Measurements from ENCODE around the gene PATL1. TPM values are rescaled to one million over a fixed set of nuclear protein-coding genes. Genes with fewer than 3 reads are reported as not detected.
"Not testable (repeated sequence)": the region's sequence is repeated elsewhere in the genome, so short reads cannot be mapped to it uniquely, and the experiment has no call there.

The PATL1 gene
- total RNA-seq, 4 donors from 2014 or later = 17.4 to 21.7 (median 18.5) TPM

DNA sequence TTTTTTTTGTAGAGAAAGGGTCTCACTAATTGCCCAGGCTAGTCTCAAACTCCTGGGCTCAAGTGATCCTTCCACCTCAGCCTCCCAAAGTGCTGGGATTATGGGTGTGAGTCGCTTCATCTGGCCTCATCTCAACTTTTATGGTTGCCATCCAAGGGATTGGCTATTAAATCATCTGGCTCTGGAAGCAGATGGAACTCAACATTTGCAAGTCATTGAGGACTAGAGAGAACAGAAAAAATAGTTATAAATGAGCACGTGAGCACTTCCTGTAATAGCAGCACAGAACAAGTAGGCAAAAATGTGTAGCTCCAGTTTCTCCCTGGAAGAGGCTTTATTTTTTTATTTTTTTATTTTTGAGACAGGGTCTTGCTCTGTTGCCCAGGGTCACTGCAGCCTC, 22.3 kb upstream of the PATL1 start:
- intact Hi-C loops (cut with DNase I; ENCODE audit: low total_unique reads) = loop anchor here (10.0 kb wide), 1 partner anchor 114 kb away; no protein-coding TSS in a partner anchor
- WGBS, 2 donors = 54 to 58% methylated on average over 2 of the region's 2 CpGs

DNA sequence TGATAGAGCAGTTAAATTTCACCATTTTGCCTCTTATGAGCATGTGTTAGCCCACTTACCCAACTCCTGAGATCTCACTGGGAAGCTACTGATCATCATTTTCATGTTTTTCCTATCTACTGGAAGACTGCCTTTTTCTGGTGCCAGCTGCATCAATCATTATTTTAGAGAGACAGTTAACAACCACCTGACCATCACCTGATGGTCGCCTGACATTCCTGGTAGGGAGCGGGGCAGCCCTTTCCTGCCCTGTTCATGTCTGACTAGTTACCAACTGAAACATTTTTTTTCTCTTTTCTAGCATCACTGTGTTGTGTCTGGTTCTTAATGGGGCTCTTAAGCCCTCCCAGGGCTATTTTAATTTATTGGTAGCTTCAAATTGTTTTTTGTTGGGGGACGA, 20.2 kb upstream of the PATL1 start:
- DNase-seq (ENCODE audit: low spot score in 2 of 2) = no peak
- TF ChIP-seq, protein P1, sequence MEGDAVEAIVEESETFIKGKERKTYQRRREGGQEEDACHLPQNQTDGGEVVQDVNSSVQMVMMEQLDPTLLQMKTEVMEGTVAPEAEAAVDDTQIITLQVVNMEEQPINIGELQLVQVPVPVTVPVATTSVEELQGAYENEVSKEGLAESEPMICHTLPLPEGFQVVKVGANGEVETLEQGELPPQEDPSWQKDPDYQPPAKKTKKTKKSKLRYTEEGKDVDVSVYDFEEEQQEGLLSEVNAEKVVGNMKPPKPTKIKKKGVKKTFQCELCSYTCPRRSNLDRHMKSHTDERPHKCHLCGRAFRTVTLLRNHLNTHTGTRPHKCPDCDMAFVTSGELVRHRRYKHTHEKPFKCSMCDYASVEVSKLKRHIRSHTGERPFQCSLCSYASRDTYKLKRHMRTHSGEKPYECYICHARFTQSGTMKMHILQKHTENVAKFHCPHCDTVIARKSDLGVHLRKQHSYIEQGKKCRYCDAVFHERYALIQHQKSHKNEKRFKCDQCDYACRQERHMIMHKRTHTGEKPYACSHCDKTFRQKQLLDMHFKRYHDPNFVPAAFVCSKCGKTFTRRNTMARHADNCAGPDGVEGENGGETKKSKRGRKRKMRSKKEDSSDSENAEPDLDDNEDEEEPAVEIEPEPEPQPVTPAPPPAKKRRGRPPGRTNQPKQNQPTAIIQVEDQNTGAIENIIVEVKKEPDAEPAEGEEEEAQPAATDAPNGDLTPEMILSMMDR (IDR thresholded peaks at IDR 0.05) = no peak
- TF ChIP-seq POLR2A (IDR thresholded peaks at IDR 0.05) = no peak
- H3K4me3 ChIP-seq (ENCODE audit: low read depth, poor library complexity, severe bottlenecking) = no peak overlapping the region
- intact Hi-C loops (cut with DNase I; ENCODE audit: low total_unique reads) = no loop called here
- WGBS, 2 donors = 59 to 60% methylated on average over 3 of the region's 3 CpGs

More for the DNA sequence above, 22.3 kb upstream of the PATL1 start:
- no peak overlapping the region for H3K4me3 ChIP-seq (ENCODE audit: low read depth, poor library complexity, severe bottlenecking)
- no peak for DNase-seq (ENCODE audit: low spot score in 2 of 2)
- TF ChIP-seq, protein P1 (IDR thresholded peaks at IDR 0.05) = no peak
- TF ChIP-seq POLR2A (IDR thresholded peaks at IDR 0.05) = no peak

DNA sequence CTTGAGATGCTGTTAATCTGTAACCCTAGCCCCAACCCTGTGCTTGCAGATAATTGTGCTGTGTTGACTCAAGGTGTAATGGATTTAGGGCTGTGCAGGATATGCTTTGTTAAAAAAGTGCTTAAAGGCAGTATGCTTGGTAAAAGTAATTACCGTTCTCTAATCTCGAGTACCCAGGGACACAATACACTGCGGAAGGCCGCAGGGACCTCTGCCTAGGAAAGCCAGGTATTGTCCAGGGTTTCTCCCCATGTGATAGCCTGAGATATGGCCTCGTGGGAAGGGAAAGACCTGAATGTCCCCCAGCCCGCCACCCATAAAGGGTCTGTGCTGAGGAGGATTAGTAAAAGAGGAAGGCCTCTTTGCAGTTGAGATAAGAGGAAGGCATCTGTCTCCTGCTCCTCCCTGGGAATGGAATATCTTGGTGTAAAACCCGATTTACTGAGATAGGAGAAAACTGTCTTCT, 12.5 kb upstream of the PATL1 start:
- 74 to 87% methylated on average over 7 of the region's 7 CpGs for WGBS, 2 donors
- H3K4me3 ChIP-seq (ENCODE audit: low read depth, poor library complexity, severe bottlenecking); DNase-seq (ENCODE audit: low spot score in 2 of 2); intact Hi-C loops (cut with DNase I; ENCODE audit: low total_unique reads): not testable (repeated sequence)

DNA sequence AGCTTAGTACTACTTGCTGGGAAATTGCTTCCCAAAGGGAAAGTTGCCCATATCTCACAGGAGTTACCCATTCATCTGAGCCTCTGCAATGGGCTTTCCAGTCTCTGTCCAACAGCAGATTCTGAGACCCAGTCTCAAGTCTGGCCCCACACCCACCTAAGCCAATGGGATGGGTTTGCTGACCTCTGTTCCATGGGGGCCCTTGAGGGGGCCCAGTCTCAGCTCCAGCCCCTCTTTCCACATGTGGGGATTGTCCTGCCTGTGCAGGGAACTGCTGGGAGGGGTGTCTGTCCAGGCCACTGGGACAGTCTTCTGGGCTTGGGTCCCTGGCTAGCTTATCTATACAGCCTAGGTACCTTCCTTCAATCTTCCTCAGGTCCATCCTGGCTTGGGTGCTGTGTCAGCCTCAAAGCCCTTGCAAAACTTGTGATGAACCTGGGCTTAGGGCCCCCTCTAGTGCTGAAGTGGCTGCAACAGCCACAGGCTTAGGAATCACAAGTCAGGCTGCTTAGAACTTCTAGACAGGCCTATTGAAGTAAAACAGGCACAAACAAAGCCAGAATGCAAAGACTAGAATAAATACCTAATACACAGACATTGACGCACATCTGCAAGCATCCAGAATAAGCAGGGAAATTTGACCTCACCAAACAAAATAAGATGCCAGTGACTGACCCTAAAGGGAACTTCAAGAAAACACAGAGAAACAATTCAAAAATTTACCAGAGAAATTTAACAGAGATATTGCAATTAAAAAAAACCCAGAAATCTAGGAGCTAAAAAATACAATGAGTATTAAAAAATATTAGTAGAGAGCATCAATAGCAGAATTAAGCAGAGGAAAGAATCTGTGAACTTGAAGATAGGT, 11.7 kb upstream of the PATL1 start:
- no peak overlapping the region for H3K4me3 ChIP-seq (ENCODE audit: low read depth, poor library complexity, severe bottlenecking)
- 71 to 73% methylated on average over 1 of the region's 1 CpG for WGBS, 2 donors
- DNase-seq (ENCODE audit: low spot score in 2 of 2) = peak in 1 of 2 donors; percentile 48
- TF ChIP-seq, protein P1 (IDR thresholded peaks at IDR 0.05) = no peak
- TF ChIP-seq POLR2A (IDR thresholded peaks at IDR 0.05) = no peak
- intact Hi-C loops (cut with DNase I; ENCODE audit: low total_unique reads) = no loop called here

DNA sequence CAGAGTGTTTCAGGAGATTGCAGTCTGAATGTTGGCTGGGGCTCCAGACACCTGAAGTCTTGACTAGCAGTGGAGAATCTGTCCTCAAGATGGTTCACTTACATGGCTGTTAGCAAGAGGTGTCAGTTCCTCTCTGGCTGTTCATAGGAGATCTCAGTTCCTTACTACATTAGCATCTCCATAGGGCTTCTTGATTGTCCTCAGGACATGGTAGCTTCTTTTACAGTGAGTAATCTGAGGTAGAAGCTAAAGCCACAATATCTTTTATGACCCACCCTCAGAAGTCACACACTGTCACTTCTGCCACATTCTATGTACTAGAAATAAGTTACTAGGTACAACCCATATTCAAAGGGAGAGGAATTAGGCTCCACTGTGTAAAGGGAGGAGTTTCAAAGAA, 10.5 kb upstream of the PATL1 start:
- intact Hi-C loops (cut with DNase I; ENCODE audit: low total_unique reads) = loop anchor here (10.0 kb wide), 1 partner anchor 135 kb away; no protein-coding TSS in a partner anchor
- TF ChIP-seq POLR2A (IDR thresholded peaks at IDR 0.05) = no peak
- TF ChIP-seq, protein P1 (IDR thresholded peaks at IDR 0.05) = no peak
- H3K4me3 ChIP-seq (ENCODE audit: low read depth, poor library complexity, severe bottlenecking) = no peak overlapping the region
- DNase-seq (ENCODE audit: low spot score in 2 of 2) = no peak

DNA sequence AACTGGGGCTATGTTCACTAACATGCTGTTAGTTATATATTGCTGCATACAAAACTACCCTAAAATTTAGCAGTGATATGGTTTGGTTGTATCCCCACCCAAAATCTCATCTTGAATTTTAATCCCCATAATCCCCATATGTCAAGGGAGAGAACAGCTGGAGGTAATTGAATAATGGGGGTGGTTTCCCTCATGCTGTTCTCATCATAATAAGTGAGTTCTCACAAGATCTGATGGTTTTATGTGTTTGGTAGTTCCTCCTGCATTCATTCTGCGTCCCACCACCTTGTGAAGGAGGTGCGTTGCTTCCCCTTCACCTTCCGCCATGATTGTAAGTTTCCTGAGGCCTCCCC, 10.0 kb upstream of the PATL1 start:
- DNase-seq (ENCODE audit: low spot score in 2 of 2) = no peak
- TF ChIP-seq POLR2A (IDR thresholded peaks at IDR 0.05) = no peak
- TF ChIP-seq, protein P1 (IDR thresholded peaks at IDR 0.05) = no peak
- no peak overlapping the region for H3K4me3 ChIP-seq (ENCODE audit: low read depth, poor library complexity, severe bottlenecking)
- 86 to 89% methylated on average over 3 of the region's 3 CpGs for WGBS, 2 donors
- intact Hi-C loops (cut with DNase I; ENCODE audit: low total_unique reads) = loop anchor here (10.0 kb wide), 1 partner anchor 134 kb away; no protein-coding TSS in a partner anchor
